ENCODE measurements around the gene HS2ST1.

DNA sequence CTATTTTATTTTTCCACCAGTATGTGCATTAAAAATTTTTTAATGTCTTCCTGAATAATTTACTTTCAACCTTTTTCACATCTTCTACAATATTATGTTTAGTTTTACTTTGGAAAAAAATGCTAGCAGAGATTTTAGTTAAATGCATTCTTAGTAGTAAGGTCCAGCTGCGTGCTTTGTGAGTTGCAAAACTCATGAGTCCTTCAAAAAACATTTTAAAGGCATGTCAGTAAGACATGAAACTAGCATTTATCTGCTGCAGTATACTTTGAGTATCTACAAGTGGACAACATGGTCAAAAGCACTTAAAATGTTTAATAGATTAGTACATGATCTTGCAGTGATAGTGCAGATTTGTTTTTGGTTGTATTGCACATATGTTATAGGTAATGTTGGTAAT, 139.0 kb downstream of the HS2ST1 start:
- TF ChIP-seq PPARA (CRISPR knock-in tag; IDR thresholded peaks at IDR 0.05; ENCODE audit: borderline replicate concordance) (no peak), ZNF8 (CRISPR knock-in tag; IDR thresholded peaks at IDR 0.05) (no peak)
- TF ChIP-seq, protein P1, sequence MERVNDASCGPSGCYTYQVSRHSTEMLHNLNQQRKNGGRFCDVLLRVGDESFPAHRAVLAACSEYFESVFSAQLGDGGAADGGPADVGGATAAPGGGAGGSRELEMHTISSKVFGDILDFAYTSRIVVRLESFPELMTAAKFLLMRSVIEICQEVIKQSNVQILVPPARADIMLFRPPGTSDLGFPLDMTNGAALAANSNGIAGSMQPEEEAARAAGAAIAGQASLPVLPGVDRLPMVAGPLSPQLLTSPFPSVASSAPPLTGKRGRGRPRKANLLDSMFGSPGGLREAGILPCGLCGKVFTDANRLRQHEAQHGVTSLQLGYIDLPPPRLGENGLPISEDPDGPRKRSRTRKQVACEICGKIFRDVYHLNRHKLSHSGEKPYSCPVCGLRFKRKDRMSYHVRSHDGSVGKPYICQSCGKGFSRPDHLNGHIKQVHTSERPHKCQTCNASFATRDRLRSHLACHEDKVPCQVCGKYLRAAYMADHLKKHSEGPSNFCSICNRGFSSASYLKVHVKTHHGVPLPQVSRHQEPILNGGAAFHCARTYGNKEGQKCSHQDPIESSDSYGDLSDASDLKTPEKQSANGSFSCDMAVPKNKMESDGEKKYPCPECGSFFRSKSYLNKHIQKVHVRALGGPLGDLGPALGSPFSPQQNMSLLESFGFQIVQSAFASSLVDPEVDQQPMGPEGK (CRISPR knock-in tag; IDR thresholded peaks at IDR 0.05; ENCODE audit: borderline replicate concordance): no peak

Measured in SK-N-SH treated with all-trans-retinoic acid at 6 μM for 48 hours (cell line).